Heart left ventricle (tissue), 16 donors: ENCODE data around the gene CYSRT1. TPM values are rescaled to one million over a fixed set of nuclear protein-coding genes. Genes with fewer than 3 reads are reported as not detected.
A peak's percentile ranks its signal among the peaks of the same experiment; 100 is the strongest.

ENCODE experiments used
- ATAC-seq, 4 donors: fragments of 200-7000 bp; cut with Tn5 transposase; one replicate each; pipeline ENCODE4 v1.9.1; 2020 to 2022; ENCODE audit warnings: moderate library complexity in 4 of 4, mild to moderate bottlenecking in 3 of 4, moderate number of reproducible peaks in 1 of 4
- DNase-seq, 5 donors: peaks; one replicate each; pipeline ENCODE4 v3.0.0-alpha.2; 2020
- H3K27ac ChIP-seq, 12 donors: fragments of 200-600 bp; sonication (generic) in 4 of 12; one replicate each; pipeline versions ENCODE4 v1.5.0 to v1.8.0; 2016 to 2022; ENCODE audit warnings: mild to moderate bottlenecking in 2 of 12
- H3K27me3 ChIP-seq, 9 donors: fragments of 200-600 bp; sonication (generic) in 2 of 9; one replicate each; pipeline versions ENCODE4 v1.5.1 to v1.8.0; 2016 to 2022; ENCODE audit warnings: mild to moderate bottlenecking in 3 of 9
- H3K36me3 ChIP-seq, 9 donors: fragments of 200-600 bp; sonication (generic) in 2 of 9; one replicate each; pipeline versions ENCODE4 v1.5.0 to v1.8.0; 2018 to 2022; ENCODE audit warnings: mild to moderate bottlenecking in 2 of 9
- H3K4me1 ChIP-seq, 12 donors: fragments of 200-600 bp; sonication (generic) in 4 of 12; one replicate each; pipeline versions ENCODE4 v1.5.0 to v1.8.0; 2016 to 2022; ENCODE audit warnings: mild to moderate bottlenecking in 3 of 12
- H3K4me3 ChIP-seq, 12 donors: fragments of 200-600 bp; sonication (generic) in 4 of 12; one replicate each; pipeline versions ENCODE4 v1.5.0 to v1.8.0; 2017 to 2022; ENCODE audit warnings: mild to moderate bottlenecking in 9 of 12, moderate library complexity in 4 of 12
- H3K9me3 ChIP-seq, 12 donors: fragments of 200-600 bp; sonication (generic) in 4 of 12; one replicate each; pipeline versions ENCODE4 v1.5.0 to v1.8.0; 2016 to 2022; ENCODE audit warnings: mild to moderate bottlenecking in 1 of 12
- CTCF ChIP-seq, 12 donors: fragments of 200-600 bp; sonication (generic) in 4 of 12; IDR thresholded peaks; one replicate each; pipeline versions ENCODE4 v1.5.0 to v1.8.0; 2018 to 2022; ENCODE audit warnings: antibody characterized with exemption in 12 of 12, mild to moderate bottlenecking in 5 of 12
- POLR2A ChIP-seq, 2 donors: fragments of 450-650 bp; IDR thresholded peaks; one replicate each; pipeline ENCODE4 v1.6.1; 2017; ENCODE audit warnings: antibody characterized with exemption in 2 of 2, mild to moderate bottlenecking in 2 of 2, moderate library complexity in 2 of 2
- WGBS, 4 donors: extraction: QIAGEN DNeasy Blood & Tissue Kit in 2 of 4; methylation state at CpG; one replicate each; pipeline versions ENCODE4 v1.1.5 to v1.1.7; 2013 to 2018; 5-methylcytosine and 5-hydroxymethylcytosine counted together
- intact Hi-C, 10 donors: fragments of 100-400 bp; cut with DNase I; formaldehyde crosslinking; loops; one replicate each; pipeline versions ENCODE4 v1.11.1 to v1.14.2; 2022
- polyA plus RNA-seq, 2 donors: library from polyadenylated mRNA; stranded (reverse); fragments of 200-250 nt; gene quantifications; one replicate each; pipeline ENCODE4 v1.2.3, GENCODE V29; 2013
- total RNA-seq, 9 donors: library from RNA; depleted of rRNA in 2 of 9; stranded (reverse); fragments of >200 nt in 2 of 9; fragmentation: NEBNext Ultra II Directional in 3 of 9; extraction: Animal tissue kit (Norgen Biotek cat#: 25700) in 3 of 9; gene quantifications; one replicate each; pipeline versions ENCODE4 v1.1.0 to v1.2.4, GENCODE V29; 2016 to 2023
- donor health status: ischemic (EF 13 %, LVEDD 7.1; RV severe dilation, severe dysfunction).
- donor health status: healthy with polysubstance abuse.
- donor health status: DM: no; HTN: yes; CAD: no.
- donor health status: DM: no; HTN: no; CAD: no.
- donor health status: ischemic (EF 25% LVEDD 6.9; RV normal size, moderate dysfunction).
- donor health status: ischemic (EF 25% LVEDD 5.7; RV mildly dilated, moderate dysfunction).
- donor health status: healthy.
- donor health status: DM: yes; HTN: yes; CAD: no.
- donor health status: ischemic (EF 35%, LVEDD 5.7; RV mildly dilated, moderate dysfunction).
- donor health status: nonischemic (EF 11% LVEDD 7.7; RV severe dilation, severe dysfunction).
- donor health status: DM: yes; HTN: yes; CAD: no.
- donor health status: PGD.
- donor health status: ischemic (EF 29% LVEDD 5.4; RV normal size, mild dysfunction).
- donor health status: nonischemic (EF 23%, LVEDD 6.1; RV moderate dilation, normal function).

Gene CYSRT1
- total and polyA plus RNA-seq, 11 donors = 0.14 to 0.61 (median 0.27) TPM; not detected in 3

GRCh38 chr9:137222190-137223077, 2.5 kb upstream of the CYSRT1 start, which contains the start of gene RNF208:
TSS of gene RNF208 (minus strand) at chr9:137222240. CDS start at chr9:137221212, 1,028 bp downstream.
- Histone ChIP-seq H3K4me3 (peak within 1 kb of the TSS; percentile 36 to 92 (median 74)), H3K4me1 (peaks cover 2 to 50% (median 32%) of the 10 kb centered on the region in 12 donors), H3K36me3 (no peaks in the 10 kb centered on the region), H3K27ac (peak within 1 kb of the TSS; percentile 51 to 95 (median 94)), H3K27me3 (peaks cover 0 to 4% (median 0%) of the 10 kb centered on the region in 9 donors), H3K9me3 (no peaks in the 10 kb centered on the region)
- peak in 3 of 4 donors; percentile 0 to 9 (median 1) for ATAC-seq
- no peak for DNase-seq
- WGBS, 4 donors = 4 to 16% (median 4%) methylated on average over 5 to 88 of the region's 88 CpGs
- intact Hi-C loops = loop anchor here in 3 of 10 donors (1.0 to 10.0 kb wide), 5 partner anchors 18 to 438 kb away; partner anchors contain the start of genes ANAPC2 (in 3 of the 3), SSNA1 (in 3 of the 3), NDOR1 (in 2 of the 3) and TMEM203 (in 2 of the 3)
- TF ChIP-seq POLR2A (IDR thresholded peaks at IDR 0.05) (no peak), CTCF (IDR thresholded peaks at IDR 0.05) (peak in 1 of 12 donors; percentile 17)

- ATAC-seq (peak; percentile 91 to 95 (median 92)), DNase-seq (peak; percentile 98 to 99 (median 99))
- Histone ChIP-seq H3K4me1 (peaks cover 0 to 44% (median 24%) of the 10 kb centered on the region in 12 donors), H3K36me3 (no peaks in the 10 kb centered on the region), H3K27ac (peak overlapping the region; percentile 33 to 95 (median 94)), H3K4me3 (peak overlapping the region; percentile 50 to 92 (median 74)), H3K27me3 (peaks cover 0 to 7% (median 0%) of the 10 kb centered on the region in 9 donors), H3K9me3 (no peaks in the 10 kb centered on the region)
- WGBS, 4 donors = 0 to 1% (median 1%) methylated on average over 24 to 63 of the region's 63 CpGs
- TF ChIP-seq CTCF (IDR thresholded peaks at IDR 0.05) (no peak), POLR2A (IDR thresholded peaks at IDR 0.05) (peak in 1 of 2 donors; percentile 77)
- intact Hi-C loops = loop anchor here in 3 of 10 donors (1.0 to 10.0 kb wide), 5 partner anchors 19 to 439 kb away; partner anchors contain the start of genes ANAPC2 (in 3 of the 3), SSNA1 (in 3 of the 3), NDOR1 (in 2 of the 3) and TMEM203 (in 2 of the 3)
Observed at GRCh38 chr9:137223078-137223970, 1.6 kb upstream of the CYSRT1 start.

GRCh38 chr9:137225699-137226331, 841 bp downstream of the CYSRT1 start:
- Histone ChIP-seq H3K9me3 (no peaks in the 10 kb centered on the region), H3K27me3 (peaks cover 8 to 31% (median 20%) of the 10 kb centered on the region in 9 donors), H3K4me3 (no peak overlapping the region), H3K36me3 (no peaks in the 10 kb centered on the region), H3K27ac (no peak overlapping the region), H3K4me1 (peaks cover 0 to 35% (median 15%) of the 10 kb centered on the region in 12 donors)
- intact Hi-C loops = loop anchor here (2.0 to 10.0 kb wide), 9 partner anchors 34 to 441 kb away; partner anchors contain the start of genes ANAPC2 (in 4 of the 10) and SSNA1 (in 4 of the 10)
- WGBS, 4 donors = 70 to 85% (median 82%) methylated on average over 5 to 21 of the region's 21 CpGs
- ATAC-seq (no peak), DNase-seq (no peak)
- TF ChIP-seq POLR2A (IDR thresholded peaks at IDR 0.05) (no peak), CTCF (IDR thresholded peaks at IDR 0.05) (no peak)
